K562 (cell line): ENCODE measurements around the gene HOXC10. TPM values are rescaled to one million over a fixed set of nuclear protein-coding genes. Genes with fewer than 3 reads are reported as not detected.

ENCODE experiments used
- ATAC-seq: fragments of 200-7000 bp; cut with Tn5 transposase; 3 replicates; pipeline ENCODE4 v1.9.1; 2020; ENCODE audit warnings: moderate library complexity
- BruUV-seq: library from RNA; stranded (reverse); fragments of 400-500 nt; replicated peaks from 2 replicates; lab custom pipeline; 2021; lab: Mats Ljungman, UMichigan
- CTCF ChIA-PET: fragments of 300-600 bp; formaldehyde crosslinking; extraction: SDS; loops from one replicate; lab custom pipeline; 2021; ENCODE audit warnings: low intra/inter-chr PET ratio; lab: Yijun Ruan, JAX
- POLR2A ChIA-PET: fragments of 300-600, 350-650 bp; sonication (Branson Sonifier 250); formaldehyde crosslinking; extraction: SDS; loops from one replicate; lab custom pipeline; 2021; ENCODE audit warnings: antibody characterized with exemption, inconsistent platforms; lab: Yijun Ruan, JAX
- DNase-seq, 4 experiments: peaks; one replicate each; pipeline versions ENCODE4 v3.0.0 to v3.0.0-alpha.2; 2011 to 2018; ENCODE audit warnings: low spot score in 3 of 4, mixed read lengths in 3 of 4; ENCODE audit errors: extremely low read depth in 1 of 4
- FAIRE-seq: peaks from 2 replicates; lab custom pipeline; 2011; peaks lifted over from hg19 to GRCh38; lab: Jason Lieb, UNC
- H2AFZ ChIP-seq: 2 replicates; pipeline ENCODE4 v1.6.0; 2011; ENCODE audit warnings: low read depth, low read length, control low read depth, inconsistent platforms
- H3K27ac ChIP-seq: fragments of 200-600 bp; 3 replicates; pipeline ENCODE4 v1.8.0; 2011; ENCODE audit warnings: low read depth, mild to moderate bottlenecking, control low read depth, inconsistent platforms, low read length, moderate library complexity, mixed read lengths; ENCODE audit errors: extremely low read depth
- H3K27me3 ChIP-seq, 2 experiments: fragments of 300-600 bp in 1 of 2; 2 replicates in 1 of 2; 3 replicates in 1 of 2; pipeline versions ENCODE4 v1.6.0 to v1.8.0; 2011; ENCODE audit warnings: inconsistent platforms in 2 of 2, low read length in 2 of 2, mild to moderate bottlenecking in 1 of 2, mixed read lengths in 1 of 2, moderate library complexity in 1 of 2; ENCODE audit not compliant: control insufficient read depth in 2 of 2, insufficient read depth in 2 of 2
- H3K36me3 ChIP-seq: fragments of 300-600 bp; 3 replicates; pipeline ENCODE4 v1.8.0; 2011; ENCODE audit warnings: mild to moderate bottlenecking, low read length, inconsistent platforms; ENCODE audit not compliant: control insufficient read depth, insufficient read depth
- H3K4me1 ChIP-seq, 2 experiments: fragments of 200-600 bp in 1 of 2; replicated peaks in 1 of 2; 2 replicates in 1 of 2; 3 replicates in 1 of 2; pipeline versions ENCODE4 v1.5.1 to v1.8.0; 2011; ENCODE audit warnings: inconsistent platforms in 2 of 2, low read length in 2 of 2, mild to moderate bottlenecking in 1 of 2, mixed read lengths in 1 of 2, moderate library complexity in 1 of 2; ENCODE audit not compliant: control insufficient read depth in 2 of 2, insufficient read depth in 2 of 2
- H3K4me2 ChIP-seq: 2 replicates; pipeline ENCODE4 v1.6.1; 2011; ENCODE audit warnings: low read length, control low read depth, inconsistent platforms, mixed read lengths; ENCODE audit not compliant: insufficient read depth
- H3K4me3 ChIP-seq: fragments of 200-600 bp; sonication (generic), shearing (Covaris generic); 2 replicates; pipeline ENCODE4 v1.5.1; 2016; ENCODE audit warnings: control low read depth, inconsistent platforms
- H3K79me2 ChIP-seq: fragments of 200-600 bp; 3 replicates; pipeline ENCODE4 v1.8.0; 2011; ENCODE audit warnings: low read length, inconsistent platforms; ENCODE audit not compliant: control insufficient read depth, insufficient read depth
- H3K9ac ChIP-seq, 2 experiments: 2 replicates each; pipeline versions ENCODE4 v1.6.0 to v1.6.1; 2011; ENCODE audit warnings: low read depth in 2 of 2, low read length in 2 of 2, control low read depth in 1 of 2, inconsistent platforms in 1 of 2, mild to moderate bottlenecking in 1 of 2, mixed read lengths in 1 of 2; ENCODE audit not compliant: insufficient read depth in 1 of 2
- H3K9me1 ChIP-seq: one replicate; pipeline ENCODE4 v1.6.0; 2011; ENCODE audit warnings: inconsistent platforms, mild to moderate bottlenecking, low read length, moderate library complexity; ENCODE audit not compliant: control insufficient read depth, insufficient read depth
- H3K9me3 ChIP-seq: replicated peaks from 2 replicates; pipeline ENCODE4 v1.5.1; 2011; ENCODE audit warnings: low read depth, low read length, inconsistent platforms; ENCODE audit not compliant: control insufficient read depth, insufficient read depth
- H4K20me1 ChIP-seq: replicated peaks from 2 replicates; pipeline ENCODE4 v1.6.1; 2011; ENCODE audit warnings: low read length, inconsistent platforms, mixed read lengths; ENCODE audit not compliant: control insufficient read depth, insufficient read depth
- CBX2 ChIP-seq: fragments of 200-600 bp; sonication (generic); IDR thresholded peaks from one replicate; pipeline ENCODE4 v1.6.1; 2012; ENCODE audit warnings: mild to moderate bottlenecking, low read length, inconsistent platforms; ENCODE audit not compliant: insufficient read depth, poor library complexity, severe bottlenecking
- THAP7 ChIP-seq: fragments of 250-450 bp; sonication (Bioruptor Pico); IDR thresholded peaks from 2 replicates; pipeline ENCODE4 v1.5.0; 2021
- ZNF512 ChIP-seq: IDR thresholded peaks from 2 replicates; pipeline ENCODE4 v1.6.1; 2016; ENCODE audit warnings: missing genetic modification characterization, missing compliant biosample characterization
- WGBS: fragments of 100-300 bp; shearing (Covaris generic); methylation state at CpG from one replicate; pipeline ENCODE4 v1.1.6; 2016; ENCODE audit warnings: low coverage, mixed read lengths; ENCODE audit not compliant: insufficient coverage; ENCODE audit errors: missing lambda C conversion rate; 5-methylcytosine and 5-hydroxymethylcytosine counted together
- in situ Hi-C: fragments of 300-500 bp; cut with MboI; formaldehyde crosslinking; loops from 4 replicates; pipeline ENCODE4 v1.15.0; 2018; ENCODE audit warnings: inconsistent platforms, mixed read lengths
- intact Hi-C: fragments of 100-400 bp; cut with micrococcal nuclease; formaldehyde crosslinking; loops from 2 replicates; pipeline ENCODE4 v1.14.2; 2022
- polyA plus RNA-seq, 8 experiments: library from polyadenylated mRNA; depleted of rRNA in 4 of 8; stranded (reverse) in 5 of 8; unstranded in 3 of 8; fragments of >200 nt; fragmentation: Nextera tagmentation in 2 of 8; fragmentation: Illumina TruSeq in 1 of 8; extraction: Ambion mirVana in 2 of 8; extraction: Trizol in 1 of 8; gene quantifications; 2 replicates each; pipeline versions ENCODE4 v1.2.1 to v1.2.3, GENCODE V29; 2011 to 2014; ENCODE audit warnings: inconsistent platforms in 1 of 8, missing spikeins in 1 of 8
- total RNA-seq, 7 experiments: library from RNA; depleted of rRNA in 6 of 7; stranded (reverse); fragments of >200 nt in 6 of 7; fragmentation: Illumina TruSeq in 2 of 7; extraction: Trizol in 2 of 7; gene quantifications; 2 replicates each; pipeline versions ENCODE4 v1.2.1 to v1.2.3, GENCODE V29; 2011 to 2021; ENCODE audit warnings: low replicate concordance in 1 of 7

HOXC10 gene
- total and polyA plus RNA-seq, 9 of the 15 experiments (the other 6 are each of a cell fraction or from before 2014, with no cell fraction given), result 0.13 to 0.77 (median 0.35) TPM; not detected in 2

- no peaks in the 10 kb centered on the region for H3K9me3 ChIP-seq
- H3K4me1 ChIP-seq, result peaks cover 2 to 27% of the 10 kb centered on the region in 2 experiments; a peak in 2 of 5 replicates
- no peak overlapping the region for H3K4me2 ChIP-seq
- H3K9me1 ChIP-seq, result no peaks in the 10 kb centered on the region
- CTCF ChIA-PET, result no interaction called here
- DNase-seq, result no peak
- no peak overlapping the region for H3K27ac ChIP-seq
- intact Hi-C loops, result loop anchor here (10.0 kb wide), 1 partner anchor 384 kb away; the partner anchor contains the start of gene GPR84
- TF ChIP-seq ZNF512 (tag) (peak; percentile 77; the same call in 1 of the 2 replicates), CBX2 (peak; percentile 14), THAP7 (no peak)
- TF ChIP-seq, all 486 proteins: peak for 2
- Histone ChIP-seq H2AFZ (peak overlapping the region; percentile 63), H3K36me3 (no peaks in the 10 kb centered on the region), H3K79me2 (no peaks in the 10 kb centered on the region), H3K4me3 (no peak overlapping the region), H4K20me1 (no peaks in the 10 kb centered on the region; the same call in 1 of the 2 replicates), H3K9ac (no peak overlapping the region), H3K27me3 (peaks cover 32 to 36% of the 10 kb centered on the region in 2 experiments)
- no peak for ATAC-seq
- in situ Hi-C loops, result loop anchor here (10.0 kb wide), 1 partner anchor 384 kb away; the partner anchor contains the start of gene GPR84
- WGBS, result 18% methylated on average over 15 of the region's 15 CpGs
- no TSS peak for BruUV-seq
- POLR2A ChIA-PET, result interaction anchor here (0.6 to 1.0 kb wide), 2 partner anchors 10 to 370 kb away, joined by 3 to 5 read pairs; no protein-coding TSS in a partner anchor
- no peak for FAIRE-seq
Observed at GRCh38 chr12:53980802-53981496, 4.0 kb upstream of the HOXC10 start.
